HEK293T (cell line): ENCODE measurements around the gene KIFC1.

Source experiments
- BHLHE40 ChIP-seq: fragments of 450-650 bp; IDR thresholded peaks from 2 replicates; pipeline ENCODE4 v1.6.1; 2016; ENCODE audit warnings: mild to moderate bottlenecking, moderate library complexity, borderline replicate concordance
- CTBP1 ChIP-seq: fragments of 450-650 bp; IDR thresholded peaks from 2 replicates; pipeline ENCODE4 v1.6.1; 2016; ENCODE audit warnings: borderline replicate concordance
- ELF4 ChIP-seq: fragments of 450-650 bp; IDR thresholded peaks from 2 replicates; pipeline ENCODE4 v1.6.1; 2017; ENCODE audit warnings: antibody characterized with exemption
- FOXA1 ChIP-seq: fragments of 450-650 bp; IDR thresholded peaks from 2 replicates; pipeline ENCODE4 v1.6.1; 2016; ENCODE audit warnings: mild to moderate bottlenecking
- FOXM1 ChIP-seq: fragments of 450-650 bp; IDR thresholded peaks from 2 replicates; pipeline ENCODE4 v1.6.1; 2017; ENCODE audit warnings: mild to moderate bottlenecking, borderline replicate concordance
- HDGF ChIP-seq: fragments of 450-650 bp; IDR thresholded peaks from 2 replicates; pipeline ENCODE4 v1.6.1; 2017; ENCODE audit warnings: antibody characterized with exemption, borderline replicate concordance
- L3MBTL2 ChIP-seq: fragments of 450-650 bp; conservative IDR thresholded peaks from 2 replicates; pipeline ENCODE4 v1.6.1; 2016; ENCODE audit warnings: mild to moderate bottlenecking
- SP1 ChIP-seq: fragments of 450-650 bp; IDR thresholded peaks from 2 replicates; pipeline ENCODE4 v1.6.1; 2017
- SUZ12 ChIP-seq: fragments of 450-650 bp; IDR thresholded peaks from 2 replicates; pipeline ENCODE4 v1.6.1; 2016; ENCODE audit warnings: mild to moderate bottlenecking
- TARDBP ChIP-seq: fragments of 450-650 bp; IDR thresholded peaks from 2 replicates; pipeline ENCODE4 v1.6.1; 2016

DNA sequence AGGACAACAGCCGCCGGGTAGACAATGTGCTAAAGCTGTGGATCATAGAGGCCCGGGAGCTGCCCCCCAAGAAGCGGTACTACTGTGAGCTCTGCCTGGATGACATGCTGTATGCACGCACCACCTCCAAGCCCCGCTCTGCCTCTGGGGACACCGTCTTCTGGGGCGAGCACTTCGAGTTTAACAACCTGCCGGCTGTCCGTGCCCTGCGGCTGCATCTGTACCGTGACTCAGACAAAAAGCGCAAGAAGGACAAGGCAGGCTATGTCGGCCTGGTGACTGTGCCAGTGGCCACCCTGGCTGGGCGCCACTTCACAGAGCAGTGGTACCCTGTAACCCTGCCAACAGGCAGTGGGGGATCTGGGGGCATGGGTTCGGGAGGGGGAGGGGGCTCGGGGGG, 46.0 kb downstream of the KIFC1 start:
- TF ChIP-seq SP1 (no peak), BHLHE40 (no peak), L3MBTL2 (no peak), SUZ12 (no peak), FOXM1 (no peak), FOXA1 (no peak), TARDBP (no peak), ELF4 (no peak), HDGF (no peak), CTBP1 (no peak)
